GM18508 (cell line): ENCODE measurements around the gene ALDH4A1.
"Not testable (repeated sequence)": the region's sequence is repeated elsewhere in the genome, so short reads cannot be mapped to it uniquely, and the experiment has no call there.

ENCODE experiments used
- ATAC-seq: cut with Tn5 transposase; IDR thresholded peaks from one replicate; pipeline ENCODE4 v1.9.1; 2021; ENCODE audit warnings: moderate number of reproducible peaks; ENCODE audit not compliant: insufficient read depth, unreplicated experiment

The ALDH4A1 gene

DNA sequence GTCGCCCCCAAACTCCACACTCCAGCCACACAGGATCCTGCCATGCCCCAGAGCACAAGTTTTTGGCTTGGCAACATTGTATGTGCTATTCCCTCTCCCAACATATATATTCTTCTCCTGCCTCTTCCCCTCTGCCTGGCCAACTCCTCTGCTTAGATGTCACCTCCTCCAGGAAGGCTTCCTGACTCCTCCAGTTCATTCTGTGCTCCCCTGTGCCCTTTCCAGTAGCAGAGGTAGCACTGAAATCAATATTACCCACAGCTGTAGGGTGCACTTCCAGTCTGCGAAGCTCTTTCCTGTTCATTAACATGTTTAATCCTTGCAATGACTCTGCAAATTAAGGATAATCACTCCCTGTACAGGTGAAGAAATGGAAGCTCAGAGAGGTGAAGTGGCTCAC lies 21.2 kb downstream of the ALDH4A1 start:
- ATAC-seq, result no peak

DNA sequence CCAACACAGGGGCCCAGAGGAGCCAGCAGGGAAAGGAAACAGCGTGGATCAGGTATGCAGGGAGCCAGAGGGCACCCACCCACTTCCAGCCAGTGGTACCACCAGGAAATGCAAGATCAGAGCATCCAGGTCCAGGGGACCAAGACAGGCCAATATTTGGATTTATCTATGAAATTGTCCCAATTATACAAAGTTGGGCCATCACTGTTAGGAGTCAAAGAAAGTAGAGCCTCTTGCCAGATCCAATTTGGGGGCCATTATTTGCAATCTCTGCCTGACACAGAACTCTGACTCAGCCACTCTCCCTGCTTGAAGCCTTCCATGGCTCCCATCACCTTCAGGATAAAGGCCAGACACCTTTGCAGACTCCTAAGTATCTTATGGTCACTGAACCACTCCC lies 21.8 kb downstream of the ALDH4A1 start:
- ATAC-seq, result no peak

DNA sequence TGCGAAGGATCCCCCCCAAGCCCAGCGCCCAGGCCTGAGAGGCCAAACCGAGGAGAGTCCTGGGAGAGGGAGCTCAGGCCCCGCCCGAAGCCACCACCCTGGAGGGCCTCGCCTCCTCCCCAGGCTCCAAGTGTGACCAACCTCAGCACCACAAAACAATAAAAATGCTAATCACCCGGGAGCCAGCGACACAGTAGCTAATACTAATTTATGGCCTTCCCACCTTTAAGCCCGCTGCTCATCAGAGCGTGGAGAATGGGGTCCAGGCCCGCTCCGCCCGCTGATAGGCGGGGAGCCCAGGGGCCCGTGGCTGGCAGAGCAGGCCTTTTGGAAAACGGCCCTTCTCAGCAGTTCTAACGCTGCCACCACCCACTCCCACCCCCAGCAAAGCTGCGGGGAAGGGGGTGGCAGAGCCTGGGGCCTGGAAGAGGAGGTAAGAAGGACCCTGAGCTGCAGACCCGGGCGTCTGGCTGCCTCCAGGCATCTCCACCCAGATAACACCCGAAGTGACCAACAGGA lies 22.5 kb downstream of the ALDH4A1 start:
- ATAC-seq, result no peak

DNA sequence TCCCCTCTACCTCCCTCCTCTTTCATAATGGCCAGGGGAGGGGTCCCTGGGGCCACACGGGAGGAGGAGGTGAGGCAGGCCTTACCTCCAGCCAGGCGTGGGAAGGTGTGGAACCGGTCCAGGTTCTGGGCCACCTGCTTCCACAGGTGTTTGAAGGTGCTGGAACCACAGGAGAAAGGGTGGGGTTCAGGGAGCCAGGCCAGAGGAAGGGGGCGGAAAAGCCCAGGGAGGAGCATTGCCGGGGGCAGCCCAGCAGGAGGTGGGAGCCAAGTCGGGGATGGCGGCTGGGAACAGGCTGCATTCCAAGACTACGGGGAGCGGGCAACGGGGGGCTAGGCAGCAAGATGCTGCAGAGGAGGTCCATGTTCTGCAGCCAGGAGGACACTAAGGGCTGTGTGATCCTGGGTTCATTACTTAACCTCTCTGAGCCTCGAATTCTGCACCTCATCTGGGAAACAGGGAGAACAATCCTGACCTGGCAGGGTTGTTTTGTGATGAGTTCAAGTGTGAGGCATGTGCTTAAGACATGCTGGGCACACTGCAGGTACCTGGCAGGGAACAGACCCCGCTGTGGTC lies 23.1 kb downstream of the ALDH4A1 start:
- ATAC-seq, result no peak

DNA sequence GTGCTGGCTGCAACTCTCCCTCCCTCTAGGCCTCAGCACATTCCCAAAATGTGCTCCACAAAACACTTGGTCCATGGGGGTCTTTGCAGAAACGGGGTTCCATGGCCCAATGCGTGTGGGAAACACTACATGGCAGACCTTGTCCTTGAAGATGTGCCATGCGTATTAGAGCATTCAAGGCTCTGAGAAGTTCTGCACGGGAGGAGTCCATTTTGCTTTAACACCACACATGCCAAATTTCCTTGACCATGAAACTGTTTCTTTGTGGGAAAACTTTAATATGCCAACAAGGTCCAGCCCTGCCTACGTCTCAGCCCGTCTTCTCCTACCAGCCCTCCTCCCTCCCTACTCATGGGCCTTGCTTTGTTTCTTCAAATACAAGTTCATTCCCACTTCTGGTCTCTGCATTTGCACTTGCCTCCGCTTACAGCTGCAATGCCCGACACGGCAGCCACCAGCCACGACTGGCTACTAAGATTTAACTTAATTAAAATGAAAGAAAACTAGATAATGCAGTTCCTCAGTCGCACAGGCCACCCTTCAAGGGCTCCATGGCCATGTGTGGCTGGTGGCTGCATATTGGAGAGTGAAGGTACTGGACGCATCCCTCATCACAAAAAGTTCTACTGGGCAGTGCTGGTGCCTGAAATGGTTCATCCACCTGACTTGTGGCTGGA lies 23.7 kb downstream of the ALDH4A1 start:
- ATAC-seq, result no peak

DNA sequence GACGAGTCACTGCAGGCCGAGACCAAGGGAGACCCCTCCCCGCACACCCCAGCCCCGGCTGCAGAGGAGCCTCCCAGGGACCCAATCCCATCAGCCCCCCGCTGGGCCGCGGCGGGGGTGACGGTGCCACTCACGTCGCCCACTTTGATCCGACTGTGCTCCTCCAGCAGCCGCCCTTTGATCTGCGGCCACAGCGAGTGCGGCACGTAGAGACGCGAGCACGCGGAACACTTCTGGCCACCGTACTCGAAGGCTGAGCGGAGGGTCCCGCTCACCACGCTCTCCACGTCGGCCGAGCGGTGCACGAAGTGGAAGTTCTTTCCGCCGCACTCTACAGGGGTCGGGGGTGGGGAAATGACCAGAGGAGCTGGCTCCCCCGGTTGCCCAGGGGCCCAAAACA lies 25.1 kb downstream of the ALDH4A1 start:
- ATAC-seq, result no peak

GRCh38 chr1:18876210-18876609 lies 26.1 kb downstream of the ALDH4A1 start:
- no peak for ATAC-seq

DNA sequence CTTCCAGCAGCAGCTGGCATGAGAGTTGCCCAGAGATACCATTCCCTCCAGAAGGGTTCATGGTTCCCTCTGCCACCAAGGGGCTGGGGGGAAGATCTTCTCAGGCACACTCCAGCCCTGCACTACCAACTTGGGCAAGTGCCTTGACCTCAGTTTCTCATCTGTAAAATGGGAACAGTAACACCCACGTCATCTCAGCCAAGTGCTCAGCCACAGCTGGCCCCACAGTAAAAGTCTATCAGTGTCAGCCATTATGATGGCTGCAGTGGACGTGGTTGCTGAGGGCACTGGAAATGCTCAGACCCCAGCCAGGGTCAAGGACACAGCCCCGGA lies 26.6 kb downstream of the ALDH4A1 start:
- ATAC-seq, result no peak

DNA sequence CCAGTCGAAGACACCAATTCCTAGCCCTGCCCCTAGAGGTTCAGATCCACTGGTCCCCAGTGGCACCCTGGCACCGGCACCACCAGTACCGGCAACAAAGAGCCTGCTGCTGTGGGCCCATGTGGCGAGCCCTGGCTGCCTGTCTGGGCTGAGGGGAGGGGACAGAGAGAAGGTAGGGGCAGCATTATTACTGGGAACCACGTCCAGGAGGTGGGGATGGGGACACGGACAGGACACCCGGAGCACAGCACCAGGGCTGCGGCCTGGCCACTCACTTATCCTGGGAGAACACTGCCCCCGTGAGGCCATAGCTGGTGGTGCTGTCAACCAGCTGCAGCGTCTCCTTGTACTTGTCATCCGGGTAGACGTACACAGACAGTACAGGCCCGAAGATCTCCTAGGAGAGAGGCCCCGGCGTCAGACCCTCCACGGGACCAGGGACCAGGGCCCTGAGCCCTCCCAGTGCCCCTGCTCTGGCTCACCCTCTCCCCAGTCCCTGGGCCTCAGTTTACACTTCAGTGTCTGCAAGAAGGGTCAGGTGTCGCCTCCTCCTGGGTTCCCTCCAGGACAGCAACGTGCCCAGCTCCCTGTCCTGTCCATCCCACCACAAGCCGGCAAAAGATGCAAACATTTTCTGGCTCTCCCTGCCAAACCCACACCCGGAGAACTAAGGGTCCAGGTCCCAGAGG lies 27.1 kb downstream of the ALDH4A1 start:
- ATAC-seq, result no peak

GRCh38 chr1:18874600-18874999 lies 27.8 kb downstream of the ALDH4A1 start:
- no peak for ATAC-seq

DNA sequence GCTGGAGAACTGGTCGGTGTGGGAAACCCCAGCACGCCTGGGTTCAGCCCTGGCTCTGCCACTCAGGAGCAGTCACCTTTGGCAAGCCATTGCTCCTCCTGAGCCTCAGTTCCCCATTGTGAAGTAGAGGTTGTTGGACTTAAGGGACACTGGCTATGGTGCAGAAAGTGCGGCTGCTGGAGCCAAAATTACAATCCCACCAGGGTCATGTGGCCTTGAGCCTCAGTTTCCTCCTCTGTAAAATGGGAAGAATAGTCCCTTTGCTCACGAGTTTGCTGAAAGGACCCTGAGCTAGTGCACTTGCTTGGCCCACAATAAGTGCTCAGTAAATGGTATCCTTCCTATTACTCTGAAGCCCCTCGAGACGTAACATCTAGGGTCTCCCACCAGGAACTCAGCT lies 28.3 kb downstream of the ALDH4A1 start:
- ATAC-seq, result no peak

DNA sequence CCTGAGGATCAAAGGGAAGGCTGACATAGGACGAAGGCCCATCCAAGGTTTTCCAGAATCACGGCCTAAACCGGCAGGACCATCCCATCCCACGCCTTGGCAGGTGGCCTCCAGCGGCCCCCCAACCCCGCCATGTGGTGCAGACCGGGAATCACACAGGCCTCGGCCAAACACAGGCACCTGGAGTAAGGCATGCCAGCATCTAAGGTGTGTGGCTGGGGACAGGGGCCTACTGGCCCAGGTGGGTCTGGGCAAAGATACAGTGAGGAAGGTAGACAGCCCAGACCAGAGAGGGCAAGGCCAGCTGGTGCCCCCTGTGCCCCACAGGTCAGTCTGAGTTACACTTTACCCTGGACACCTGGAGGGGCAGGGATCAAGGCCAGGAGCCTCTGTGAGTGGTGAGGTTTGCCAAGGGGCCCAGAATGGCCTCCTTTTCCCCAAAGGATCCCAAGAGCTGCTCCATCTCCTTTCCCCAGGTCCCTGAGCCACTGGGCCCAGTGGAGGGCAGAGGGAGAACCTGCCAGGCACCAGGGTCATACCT lies 30.2 kb downstream of the ALDH4A1 start:
- no peak for ATAC-seq

- no peak for ATAC-seq
Observed at GRCh38 chr1:18871401-18872070, 30.8 kb downstream of the ALDH4A1 start.

GRCh38 chr1:18870957-18871356 lies 31.4 kb downstream of the ALDH4A1 start:
- ATAC-seq, result no peak

DNA sequence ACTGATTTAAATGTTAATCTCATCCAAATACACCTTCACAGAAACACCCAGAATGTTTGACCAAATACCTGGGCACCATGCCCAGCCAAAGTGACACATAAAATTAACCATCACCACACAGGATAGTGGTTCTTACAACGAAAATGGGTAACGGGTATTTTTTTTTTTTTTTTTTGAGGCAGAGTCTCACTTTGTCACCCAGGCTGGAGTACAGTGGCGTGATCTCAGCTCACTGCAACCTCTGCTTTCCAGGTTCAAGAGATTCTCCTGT lies 31.8 kb downstream of the ALDH4A1 start:
- not testable (repeated sequence) for ATAC-seq

DNA sequence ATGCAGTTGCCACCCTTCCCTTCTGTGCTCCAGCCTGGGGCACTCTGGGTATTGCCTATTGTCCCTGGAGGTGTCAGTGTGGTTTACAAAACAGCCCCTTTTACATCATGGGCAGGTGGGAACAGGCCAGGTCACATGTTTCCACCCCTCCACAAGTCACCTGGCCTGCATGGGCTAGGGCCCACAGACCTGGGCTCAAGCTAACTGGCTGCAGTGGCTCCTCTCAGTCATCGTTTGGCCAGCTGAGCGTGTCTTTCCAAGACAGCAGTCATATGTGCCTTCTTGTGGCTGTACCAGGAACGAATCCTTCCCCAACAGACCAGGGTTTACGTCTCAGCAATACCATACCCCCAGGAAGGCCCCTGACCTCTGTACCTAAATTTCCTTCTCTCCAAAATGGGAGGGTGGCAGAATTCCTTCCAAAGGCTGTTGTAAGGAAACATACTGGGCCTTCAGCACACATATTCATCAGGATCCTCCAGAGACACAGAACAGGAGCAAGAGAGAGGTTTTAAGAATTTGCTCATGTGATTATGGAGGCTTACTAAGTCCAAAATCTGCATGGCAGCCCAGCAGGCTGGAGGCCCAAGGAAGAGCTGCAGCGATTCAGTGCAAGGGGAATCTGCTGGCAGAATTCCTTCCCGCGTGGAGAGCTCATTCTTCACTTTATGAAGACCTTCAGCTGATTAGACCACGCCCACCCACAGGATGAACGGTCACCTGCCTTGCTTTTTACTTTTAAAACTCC lies 32.3 kb downstream of the ALDH4A1 start:
- no peak for ATAC-seq

DNA sequence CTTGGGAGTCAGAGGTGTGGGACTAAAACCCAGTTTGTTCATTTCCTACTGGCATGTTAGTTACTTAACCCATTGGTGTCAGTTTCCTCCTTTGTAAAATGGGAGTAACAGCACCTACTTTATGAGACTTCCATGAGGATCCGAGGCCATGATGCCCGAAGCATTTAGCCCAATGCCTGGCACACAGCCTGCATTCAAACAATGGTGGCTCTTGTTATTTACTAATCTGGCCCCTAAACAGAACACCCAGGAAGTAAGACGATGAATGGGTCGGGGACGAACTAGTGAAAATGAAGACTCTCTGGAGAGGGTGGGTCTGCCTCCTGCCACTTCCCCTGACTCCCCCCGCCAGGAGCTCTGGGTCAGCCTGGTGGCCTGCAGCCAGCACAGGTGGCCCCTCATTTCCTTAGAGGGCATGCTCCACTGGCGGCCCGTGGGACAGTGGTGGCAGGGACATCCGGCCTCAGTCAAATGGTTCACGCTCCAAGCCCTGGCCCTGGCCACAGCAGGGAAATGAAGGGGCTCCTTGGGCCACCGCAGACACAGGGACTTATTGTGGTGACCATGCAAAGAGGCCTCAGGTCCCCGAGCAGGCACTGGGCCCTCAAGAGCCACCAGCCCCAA lies 33.4 kb downstream of the ALDH4A1 start:
- ATAC-seq, result no peak

DNA sequence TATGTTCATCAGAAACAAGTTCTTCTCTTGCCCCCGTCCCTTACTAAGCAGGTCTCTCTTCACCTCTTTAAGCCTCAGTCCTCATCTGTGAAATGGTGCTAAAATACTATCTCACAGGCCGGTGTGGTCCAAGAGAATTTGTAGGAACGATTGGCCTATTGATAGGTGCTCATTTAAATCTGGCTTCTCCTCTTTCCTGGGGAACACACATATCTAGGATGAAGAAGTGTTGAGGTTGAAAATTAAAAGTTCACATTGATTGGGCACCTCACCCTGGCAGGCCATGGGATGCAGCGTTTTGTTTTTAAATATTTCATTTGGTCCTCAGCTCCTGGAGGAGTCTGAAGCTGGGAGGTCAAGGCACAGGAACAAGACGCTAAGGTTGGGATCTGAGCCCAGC lies 34.0 kb downstream of the ALDH4A1 start:
- ATAC-seq, result no peak

DNA sequence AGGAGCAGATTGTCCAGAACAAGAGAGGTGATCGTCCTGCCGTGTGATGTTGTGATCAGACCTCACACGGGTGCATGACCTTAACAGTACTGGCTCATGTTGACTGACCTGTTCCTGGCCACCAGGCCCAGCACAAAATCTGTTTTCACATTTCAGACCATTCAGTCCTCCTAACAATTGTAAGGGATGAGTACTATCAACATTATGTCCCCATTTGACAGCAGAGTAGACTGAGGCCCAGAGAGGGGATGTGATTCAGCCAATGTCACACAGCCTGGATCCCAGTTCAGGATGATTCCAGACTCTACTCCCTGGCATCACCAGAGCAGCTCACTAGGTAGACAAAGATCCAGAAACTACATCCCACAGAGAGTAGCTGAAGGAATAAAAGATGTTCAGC lies 35.5 kb downstream of the ALDH4A1 start:
- ATAC-seq, result no peak

- ATAC-seq, result no peak
Observed at GRCh38 chr1:18866314-18866713, 36.0 kb downstream of the ALDH4A1 start.
